ENCODE results near the gene MRPL30. TPM values are rescaled to one million over a fixed set of nuclear protein-coding genes. Genes with fewer than 3 reads are reported as not detected.

The MRPL30 gene
- 38.4 and 40.4 TPM in 2 replicates for total RNA-seq

DNA sequence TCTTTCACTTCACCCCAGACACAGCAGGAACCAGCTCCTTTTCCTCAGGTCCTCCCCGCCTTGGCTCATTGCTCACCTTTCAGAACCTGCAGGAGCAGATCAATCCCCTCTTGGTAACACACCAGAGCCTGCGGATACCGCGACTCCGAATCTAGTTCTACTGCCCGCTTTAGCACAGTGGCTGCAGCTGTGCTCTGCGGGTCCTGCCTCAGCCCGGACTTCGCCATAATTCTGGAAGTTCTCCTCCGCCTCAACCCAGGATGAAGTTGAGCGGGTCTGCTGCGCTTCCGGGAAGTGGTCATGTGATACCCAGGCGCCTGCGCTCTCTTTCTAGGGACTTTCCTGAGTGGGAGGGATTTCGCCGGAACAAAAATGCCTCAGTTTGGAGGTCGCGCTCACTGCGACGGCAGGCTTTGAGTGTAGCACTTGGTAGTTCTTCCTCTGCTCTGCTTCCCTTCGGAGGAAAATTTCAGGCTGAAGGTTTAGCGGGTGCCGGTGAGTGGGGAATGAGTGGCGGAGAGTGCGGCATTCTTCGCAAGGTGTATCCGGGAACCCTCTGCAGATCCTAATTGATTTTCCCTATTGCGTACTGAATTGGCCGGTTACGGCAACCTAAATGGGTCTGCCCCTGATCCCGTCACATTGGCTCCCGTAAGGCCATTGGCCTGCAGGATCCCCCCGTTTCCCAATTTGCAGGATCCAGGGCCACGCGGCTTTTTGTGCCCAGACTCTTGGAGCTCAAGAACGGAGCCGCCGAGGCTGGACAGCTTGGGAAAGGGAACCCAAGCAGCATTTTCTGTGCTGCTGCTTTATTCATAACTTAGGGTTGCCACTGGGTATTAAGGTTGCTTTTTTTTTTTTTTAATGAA, at the start of gene MRPL30, which contains the start of gene MITD1:
TSS of gene MRPL30 (plus strand) at position 430 of the 869 bp plus-strand sequence. CDS start 5,020 bp downstream, outside the sequence.
TSS of gene MITD1 (minus strand) at position 304 of the 869 bp plus-strand sequence. CDS start at position 227, 77 bp downstream.

DNA sequence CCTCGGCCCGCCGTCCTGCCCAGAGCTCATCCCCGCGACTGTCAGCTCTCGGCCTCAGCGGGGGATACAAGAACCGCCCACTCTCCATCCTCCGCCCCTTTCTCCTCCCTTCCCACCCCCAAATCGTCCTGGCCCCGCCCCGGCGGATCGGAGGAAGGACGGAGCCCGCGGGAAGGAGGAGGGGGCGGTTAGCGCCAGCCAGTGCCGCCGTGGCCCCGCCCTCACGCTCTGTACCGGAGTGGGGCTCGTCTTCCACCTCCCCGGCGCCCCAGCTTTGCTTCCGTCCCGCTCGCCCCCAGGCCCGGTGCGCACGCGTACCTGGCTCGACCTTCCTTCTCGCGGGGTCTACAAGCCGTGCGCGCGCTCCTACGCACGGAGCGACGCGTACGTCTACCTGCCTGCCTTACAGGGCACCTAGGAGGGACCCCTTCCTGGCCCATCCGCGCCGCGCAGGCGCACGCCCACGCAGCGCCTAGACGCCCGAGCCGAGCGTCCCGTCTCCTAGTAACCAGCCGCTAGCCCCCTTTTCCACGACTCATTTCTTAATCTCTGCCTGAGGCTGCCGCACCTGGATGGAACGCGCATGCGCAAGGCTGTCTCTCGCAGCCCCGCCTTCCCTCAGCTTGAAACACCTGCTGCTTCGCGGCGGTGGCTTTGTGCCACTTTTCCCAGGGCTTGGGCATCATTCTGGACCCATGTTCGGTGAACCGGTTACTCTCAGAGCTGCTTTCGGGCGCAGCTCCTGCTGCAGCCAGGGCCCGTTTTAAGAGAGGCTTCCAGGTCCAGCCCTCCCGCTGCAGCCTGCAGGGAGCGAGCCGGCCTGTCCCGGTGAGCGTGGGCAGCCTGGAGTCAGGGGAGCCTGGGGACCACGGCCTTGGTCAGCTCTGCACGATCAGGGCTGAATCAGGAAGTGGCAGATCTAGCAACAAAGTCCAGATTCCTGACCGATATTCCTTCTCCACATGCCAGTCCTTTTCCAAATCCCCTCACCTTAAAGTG, 39.6 kb upstream of the MRPL30 start, which contains the start of gene C2orf15:
TSS of gene C2orf15 (plus strand) at position 598 of the 999 bp plus-strand sequence. CDS start 8,852 bp downstream, outside the sequence.

GRCh38 chr2:99154643-99155536, 26.1 kb upstream of the MRPL30 start, which contains the start of the genes LIPT1 and TSGA10:
TSS of gene LIPT1 (plus strand) at chr2:99154967. CDS start at chr2:99161958, 6,991 bp downstream.
TSS of gene TSGA10 (minus strand) at chr2:99154942. CDS start at chr2:99109439, 45,503 bp downstream.

Other genes starting within 250 kb of the MRPL30 start
- gene CRACDL, start 245.0 kb upstream of the MRPL30 start, total RNA-seq: under 0.01 TPM in 1 of 2 replicates, not detected in the other
- not detected in 2 replicates for gene C2orf15, start 39.5 kb upstream of the MRPL30 start, total RNA-seq
- gene TSGA10, start 26.2 kb upstream of the MRPL30 start, total RNA-seq: 2.0 and 7.6 TPM in 2 replicates
- gene LIPT1, start 26.2 kb upstream of the MRPL30 start, total RNA-seq: 4.6 and 4.8 TPM in 2 replicates
- gene MITD1, start 126 bp upstream of the MRPL30 start, total RNA-seq: 19.4 and 35.6 TPM in 2 replicates
- not detected in 2 replicates for gene LYG2, start 74.5 kb downstream of the MRPL30 start, total RNA-seq
- 0.17 and 0.73 TPM in 2 replicates for gene LYG1, start 120.0 kb downstream of the MRPL30 start, total RNA-seq
- gene TXNDC9, start 155.1 kb downstream of the MRPL30 start, total RNA-seq: 48.0 and 90.6 TPM in 2 replicates
- gene EIF5B, start 156.2 kb downstream of the MRPL30 start, total RNA-seq: 25.0 and 31.6 TPM in 2 replicates